HCT116 (cell line): Measurements from ENCODE around the gene LRRTM3. TPM values are rescaled to one million over a fixed set of nuclear protein-coding genes. Genes with fewer than 3 reads are reported as not detected.

Experiments
- ATAC-seq: fragments of 200-7000 bp; cut with Tn5 transposase; 2 replicates; pipeline ENCODE4 v1.9.1; 2020; ENCODE audit warnings: mild to moderate bottlenecking, moderate library complexity
- BruUV-seq: library from RNA; stranded (reverse); fragments of 400-500 nt; replicated peaks from 2 replicates; lab custom pipeline; 2021; lab: Mats Ljungman, UMichigan
- CTCF ChIA-PET: fragments of 300-600 bp; sonication (Branson Sonifier 250); formaldehyde crosslinking; loops from one replicate; lab custom pipeline; 2021; ENCODE audit warnings: antibody characterized with exemption; lab: Charles Lee
- POLR2A ChIA-PET: fragments of 300-600, 350-600 bp; sonication (Branson Sonifier 250); formaldehyde crosslinking; loops from one replicate; lab custom pipeline; 2021; ENCODE audit warnings: antibody characterized with exemption; lab: Charles Lee
- RAD21 ChIA-PET, 2 experiments: fragments of 300-600 bp; sonication (Branson Sonifier 250); formaldehyde crosslinking; loops; one replicate each; lab custom pipeline; 2023; ENCODE audit warnings: low total read pairs in 2 of 2; ENCODE audit not compliant: uncharacterized antibody in 2 of 2, unreplicated experiment in 2 of 2, low non-redundant PET in 1 of 2; lab: Charles Lee
- DNase-seq: peaks from one replicate; pipeline ENCODE4 v3.0.0-alpha.2; 2010; ENCODE audit warnings: low read depth, low spot score
- H2AFZ ChIP-seq: fragments of 200-600 bp; shearing (Covaris generic), sonication (generic); 2 replicates; pipeline ENCODE4 v1.6.1; 2017; ENCODE audit warnings: low read depth, mixed run types, mixed read lengths, antibody characterized with exemption, low read length; ENCODE audit not compliant: poor library complexity, severe bottlenecking
- H3K27ac ChIP-seq: 2 replicates; pipeline ENCODE4 v1.5.1; 2012; ENCODE audit warnings: low read depth, low read length
- H3K27me3 ChIP-seq: fragments of 200-600 bp; sonication (generic); 2 replicates; pipeline ENCODE4 v1.6.1; 2016; ENCODE audit warnings: mixed run types, low read length, mixed read lengths; ENCODE audit not compliant: insufficient read depth
- H3K36me3 ChIP-seq, 2 experiments: fragments of 200-500 bp in 1 of 2; fragments of 200-600 bp in 1 of 2; sonication (Bioruptor generic) in 1 of 2; sonication (generic) in 1 of 2; 2 replicates each; pipeline versions ENCODE4 v1.5.1 to v1.6.1; 2014 to 2016; ENCODE audit warnings: low read length in 2 of 2, inconsistent platforms in 1 of 2, mixed read lengths in 1 of 2, mixed run types in 1 of 2; ENCODE audit not compliant: insufficient read depth in 2 of 2, control insufficient read depth in 1 of 2
- H3K4me1 ChIP-seq, 2 experiments: fragments of 200-600 bp in 1 of 2; sonication (generic) in 1 of 2; 2 replicates each; pipeline versions ENCODE4 v1.5.1 to v1.6.1; 2012 to 2017; ENCODE audit warnings: low read length in 2 of 2, inconsistent platforms in 1 of 2, mild to moderate bottlenecking in 1 of 2, mixed read lengths in 1 of 2, mixed run types in 1 of 2, moderate library complexity in 1 of 2; ENCODE audit not compliant: insufficient read depth in 2 of 2, control insufficient read depth in 1 of 2
- H3K4me2 ChIP-seq: fragments of 200-600 bp; sonication (generic); 2 replicates; pipeline ENCODE4 v1.6.1; 2017; ENCODE audit warnings: mixed run types, low read length, mixed read lengths
- H3K4me3 ChIP-seq, 2 experiments: fragments of 200-600 bp in 1 of 2; sonication (generic) in 1 of 2; replicated peaks in 1 of 2; 2 replicates each; pipeline ENCODE4 v1.5.1; 2011 to 2016; ENCODE audit warnings: low read length in 2 of 2, control low read depth in 1 of 2, low read depth in 1 of 2, mild to moderate bottlenecking in 1 of 2, mixed read lengths in 1 of 2, mixed run types in 1 of 2
- H3K79me2 ChIP-seq: fragments of 200-600 bp; sonication (generic); 2 replicates; pipeline ENCODE4 v1.6.1; 2017; ENCODE audit warnings: mild to moderate bottlenecking, mixed run types, low read length, moderate library complexity, mixed read lengths; ENCODE audit not compliant: insufficient read depth
- H3K9ac ChIP-seq: fragments of 200-600 bp; sonication (generic); 2 replicates; pipeline ENCODE4 v1.6.1; 2016; ENCODE audit warnings: low read length, mixed read lengths
- H3K9me2 ChIP-seq: fragments of 200-600 bp; sonication (generic), shearing (Covaris generic); 2 replicates; pipeline ENCODE4 v1.6.1; 2017; ENCODE audit warnings: mixed run types, mild to moderate bottlenecking, moderate library complexity; ENCODE audit not compliant: insufficient read depth
- H3K9me3 ChIP-seq, 2 experiments: fragments of 200-500 bp in 1 of 2; fragments of 200-600 bp in 1 of 2; sonication (Bioruptor generic) in 1 of 2; sonication (generic) in 1 of 2; 2 replicates each; pipeline ENCODE4 v1.6.1; 2014 to 2017; ENCODE audit warnings: low read length in 2 of 2, mixed read lengths in 2 of 2, inconsistent platforms in 1 of 2, low read depth in 1 of 2, mild to moderate bottlenecking in 1 of 2, mixed run types in 1 of 2, moderate library complexity in 1 of 2; ENCODE audit not compliant: control insufficient read depth in 1 of 2, insufficient read depth in 1 of 2
- H4K20me1 ChIP-seq: fragments of 200-600 bp; sonication (generic), shearing (Covaris generic); 2 replicates; pipeline ENCODE4 v1.6.1; 2017; ENCODE audit warnings: mixed run types, mild to moderate bottlenecking, moderate library complexity; ENCODE audit not compliant: insufficient read depth
- CBX3 ChIP-seq: IDR thresholded peaks from 2 replicates; pipeline ENCODE4 v1.6.1; 2012; ENCODE audit warnings: low read depth
- CEBPB ChIP-seq: IDR thresholded peaks from 2 replicates; pipeline ENCODE4 v1.6.1; 2012; ENCODE audit warnings: low read depth
- EGR1 ChIP-seq: IDR thresholded peaks from 2 replicates; pipeline ENCODE4 v1.6.1; 2012; ENCODE audit warnings: low read depth
- ELF1 ChIP-seq: IDR thresholded peaks from 2 replicates; pipeline ENCODE4 v1.6.1; 2012; ENCODE audit warnings: low read depth, borderline replicate concordance
- EZH2 ChIP-seq: fragments of 200-600 bp; sonication (generic); IDR thresholded peaks from 2 replicates; pipeline ENCODE4 v1.6.1; 2017; ENCODE audit warnings: antibody characterized with exemption, mixed run types
- EZH2phosphoT487 ChIP-seq: fragments of 200-600 bp; IDR thresholded peaks from 2 replicates; pipeline ENCODE4 v1.6.1; 2018; ENCODE audit warnings: antibody characterized with exemption, borderline replicate concordance
- FOSL1 ChIP-seq: IDR thresholded peaks from 2 replicates; pipeline ENCODE4 v1.6.1; 2012; ENCODE audit warnings: low read depth
- JUND ChIP-seq: IDR thresholded peaks from 2 replicates; pipeline ENCODE4 v1.6.1; 2012
- POLR2A ChIP-seq: IDR thresholded peaks from 2 replicates; pipeline ENCODE4 v1.7.0; 2011; ENCODE audit warnings: borderline replicate concordance; ENCODE audit not compliant: insufficient read depth, insufficient read length; ENCODE audit errors: extremely low read depth
- POLR2AphosphoS5 ChIP-seq: IDR thresholded peaks from 2 replicates; pipeline ENCODE4 v1.6.1; 2011; ENCODE audit warnings: mild to moderate bottlenecking, low read depth, low read length, moderate library complexity
- RAD21 ChIP-seq: IDR thresholded peaks from 2 replicates; pipeline ENCODE4 v1.6.1; 2012; ENCODE audit warnings: low read depth, mild to moderate bottlenecking
- REST ChIP-seq: IDR thresholded peaks from 2 replicates; pipeline ENCODE4 v1.6.1; 2012; ENCODE audit warnings: low read depth
- SIN3A ChIP-seq: IDR thresholded peaks from 2 replicates; pipeline ENCODE4 v1.6.1; 2012; ENCODE audit warnings: low read depth
- SP1 ChIP-seq: IDR thresholded peaks from 2 replicates; pipeline ENCODE4 v1.6.1; 2012; ENCODE audit warnings: low read depth
- SRF ChIP-seq: IDR thresholded peaks from 2 replicates; pipeline ENCODE4 v1.6.1; 2012; ENCODE audit warnings: low read depth
- TCF7L2 ChIP-seq: IDR thresholded peaks from 2 replicates; pipeline ENCODE4 v1.7.0; 2011; ENCODE audit warnings: borderline replicate concordance, inconsistent platforms; ENCODE audit not compliant: insufficient read depth, insufficient read length; ENCODE audit errors: extremely low read depth
- YY1 ChIP-seq: IDR thresholded peaks from 2 replicates; pipeline ENCODE4 v1.6.1; 2011; ENCODE audit warnings: low read length, low read depth, moderate library complexity, mild to moderate bottlenecking; ENCODE audit not compliant: insufficient replicate concordance; ENCODE audit errors: extremely low read depth
- intact Hi-C: fragments of 100-400 bp; cut with micrococcal nuclease; formaldehyde crosslinking; loops from 2 replicates; pipeline ENCODE4 v1.10.0; 2022
- total RNA-seq: library from RNA; stranded (reverse); gene quantifications from one replicate; pipeline ENCODE4 v1.2.1, GENCODE V29; 2021; ENCODE audit not compliant: unreplicated experiment
- TF ChIP-seq, protein P1 (sequence below): IDR thresholded peaks from 2 replicates; pipeline ENCODE4 v1.6.1; 2012
- TF ChIP-seq, protein P2 (sequence below): IDR thresholded peaks from 2 replicates; pipeline ENCODE4 v1.6.1; 2012
- TF ChIP-seq, protein P3 (sequence below), 3 experiments: fragments of 200-600 bp in 1 of 3; sonication (generic) in 1 of 3; IDR thresholded peaks in 2 of 3; conservative IDR thresholded peaks in 1 of 3; 2 replicates each; pipeline ENCODE4 v1.5.1; 2012 to 2017; ENCODE audit warnings: low read depth in 2 of 3, low read length in 2 of 3, antibody characterized with exemption in 1 of 3, borderline replicate concordance in 1 of 3, control low read depth in 1 of 3, mild to moderate bottlenecking in 1 of 3, mixed read lengths in 1 of 3, mixed run types in 1 of 3, moderate library complexity in 1 of 3; ENCODE audit not compliant: insufficient read depth in 1 of 3

Gene LRRTM3
- total RNA-seq, 1 experiment from 2014 or later: not detected

DNA sequence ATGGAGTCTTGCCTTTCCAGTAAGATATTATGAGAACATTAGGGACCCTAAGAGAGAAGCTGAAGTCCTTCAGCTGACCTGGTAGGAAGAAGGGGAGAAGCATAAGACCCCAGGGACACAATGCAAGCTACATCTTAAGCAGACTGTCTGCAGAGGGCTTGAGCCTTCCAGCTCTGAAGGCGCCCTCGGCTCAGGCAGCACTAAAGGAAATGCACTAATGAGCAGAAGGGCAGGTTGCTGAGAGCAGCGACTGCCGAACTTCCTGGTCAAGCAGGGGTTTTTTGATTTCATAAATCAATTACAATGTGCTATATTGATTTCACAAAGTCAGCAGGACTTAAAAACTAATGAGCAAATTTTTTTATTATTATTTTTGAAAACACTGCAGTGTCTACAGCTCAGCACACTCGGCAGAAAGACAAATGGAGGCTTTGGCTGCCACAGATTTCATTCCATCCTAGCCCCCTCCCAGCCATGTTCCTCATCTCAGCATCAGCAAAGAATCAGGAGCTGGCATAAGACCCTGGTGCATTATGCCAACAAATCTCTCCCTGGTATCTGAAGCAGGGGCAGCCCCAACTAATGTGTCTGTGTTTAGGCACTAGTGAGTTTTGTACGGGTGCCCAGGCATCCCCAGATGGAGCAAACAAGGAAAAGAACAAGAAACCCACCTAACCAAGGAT lies 57.1 kb downstream of the LRRTM3 start:
- Histone ChIP-seq H3K27me3 (no peaks in the 10 kb centered on the region), H3K9ac (no peak overlapping the region), H3K79me2 (no peaks in the 10 kb centered on the region), H2AFZ (no peak overlapping the region), H3K4me1 (no peaks in the 10 kb centered on the region), H3K27ac (no peak overlapping the region), H3K36me3 (no peaks in the 10 kb centered on the region), H3K9me3 (no peaks in the 10 kb centered on the region), H3K9me2 (no peaks in the 10 kb centered on the region), H3K4me2 (no peak overlapping the region), H3K4me3 (no peak overlapping the region), H4K20me1 (no peaks in the 10 kb centered on the region)
- ChIA-PET POLR2A (no interaction called here), CTCF (no interaction called here), RAD21 (no interaction called here)
- DNase-seq (no peak), ATAC-seq (no peak)
- BruUV-seq: no TSS peak
- TF ChIP-seq SRF (no peak), CBX3 (no peak), SP1 (no peak), EZH2 (no peak), CEBPB (no peak), POLR2AphosphoS5 (no peak), TCF7L2 (no peak), POLR2A (no peak), YY1 (no peak), EGR1 (no peak), REST (no peak), EZH2phosphoT487 (no peak), SIN3A (no peak), JUND (no peak), FOSL1 (no peak), RAD21 (no peak), ELF1 (no peak)
- TF ChIP-seq, protein P1, sequence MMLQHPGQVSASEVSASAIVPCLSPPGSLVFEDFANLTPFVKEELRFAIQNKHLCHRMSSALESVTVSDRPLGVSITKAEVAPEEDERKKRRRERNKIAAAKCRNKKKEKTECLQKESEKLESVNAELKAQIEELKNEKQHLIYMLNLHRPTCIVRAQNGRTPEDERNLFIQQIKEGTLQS: no peak
- TF ChIP-seq, protein P2, sequence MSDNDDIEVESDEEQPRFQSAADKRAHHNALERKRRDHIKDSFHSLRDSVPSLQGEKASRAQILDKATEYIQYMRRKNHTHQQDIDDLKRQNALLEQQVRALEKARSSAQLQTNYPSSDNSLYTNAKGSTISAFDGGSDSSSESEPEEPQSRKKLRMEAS: no peak
- TF ChIP-seq, protein P3, sequence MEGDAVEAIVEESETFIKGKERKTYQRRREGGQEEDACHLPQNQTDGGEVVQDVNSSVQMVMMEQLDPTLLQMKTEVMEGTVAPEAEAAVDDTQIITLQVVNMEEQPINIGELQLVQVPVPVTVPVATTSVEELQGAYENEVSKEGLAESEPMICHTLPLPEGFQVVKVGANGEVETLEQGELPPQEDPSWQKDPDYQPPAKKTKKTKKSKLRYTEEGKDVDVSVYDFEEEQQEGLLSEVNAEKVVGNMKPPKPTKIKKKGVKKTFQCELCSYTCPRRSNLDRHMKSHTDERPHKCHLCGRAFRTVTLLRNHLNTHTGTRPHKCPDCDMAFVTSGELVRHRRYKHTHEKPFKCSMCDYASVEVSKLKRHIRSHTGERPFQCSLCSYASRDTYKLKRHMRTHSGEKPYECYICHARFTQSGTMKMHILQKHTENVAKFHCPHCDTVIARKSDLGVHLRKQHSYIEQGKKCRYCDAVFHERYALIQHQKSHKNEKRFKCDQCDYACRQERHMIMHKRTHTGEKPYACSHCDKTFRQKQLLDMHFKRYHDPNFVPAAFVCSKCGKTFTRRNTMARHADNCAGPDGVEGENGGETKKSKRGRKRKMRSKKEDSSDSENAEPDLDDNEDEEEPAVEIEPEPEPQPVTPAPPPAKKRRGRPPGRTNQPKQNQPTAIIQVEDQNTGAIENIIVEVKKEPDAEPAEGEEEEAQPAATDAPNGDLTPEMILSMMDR (IDR thresholded peaks at IDR 0.05 in 2 of 3, conservative IDR thresholded peaks at IDR 0.05 in 1 of 3; ENCODE audit: borderline replicate concordance in 1 of 3, insufficient read depth in 1 of 3, low read depth in 2 of 3, low read length in 2 of 3): no peak
- intact Hi-C loops: no loop called here
